BLaER1 (cell line): ENCODE measurements around the gene C1orf35.

Experiments used
- H3K27ac ChIP-seq: shearing (Covaris generic); formaldehyde crosslinking; 2 replicates; pipeline ENCODE4 v1.8.1; 2022
- H3K27me3 ChIP-seq: shearing (Covaris generic); formaldehyde crosslinking; 2 replicates; pipeline ENCODE4 v1.8.1; 2022
- H3K36me3 ChIP-seq: shearing (Covaris generic); formaldehyde crosslinking; 2 replicates; pipeline ENCODE4 v1.8.1; 2022
- H3K4me1 ChIP-seq: shearing (Covaris generic); formaldehyde crosslinking; 2 replicates; pipeline ENCODE4 v1.8.1; 2022
- H3K4me2 ChIP-seq: shearing (Covaris generic); formaldehyde crosslinking; 2 replicates; pipeline ENCODE4 v1.8.1; 2022
- H3K4me3 ChIP-seq: shearing (Covaris generic); formaldehyde crosslinking; 2 replicates; pipeline ENCODE4 v1.8.1; 2022
- H3K9ac ChIP-seq: shearing (Covaris generic); formaldehyde crosslinking; 2 replicates; pipeline ENCODE4 v1.8.1; 2022
- H3K9me3 ChIP-seq: shearing (Covaris generic); formaldehyde crosslinking; 2 replicates; pipeline ENCODE4 v1.8.1; 2022
- H4K20me1 ChIP-seq: shearing (Covaris generic); formaldehyde crosslinking; 2 replicates; pipeline ENCODE4 v1.8.1; 2022
- Cebpa-rat ChIP-seq: shearing (Covaris generic); IDR thresholded peaks from 2 replicates; pipeline ENCODE4 v1.8.1; 2022

Gene C1orf35

DNA sequence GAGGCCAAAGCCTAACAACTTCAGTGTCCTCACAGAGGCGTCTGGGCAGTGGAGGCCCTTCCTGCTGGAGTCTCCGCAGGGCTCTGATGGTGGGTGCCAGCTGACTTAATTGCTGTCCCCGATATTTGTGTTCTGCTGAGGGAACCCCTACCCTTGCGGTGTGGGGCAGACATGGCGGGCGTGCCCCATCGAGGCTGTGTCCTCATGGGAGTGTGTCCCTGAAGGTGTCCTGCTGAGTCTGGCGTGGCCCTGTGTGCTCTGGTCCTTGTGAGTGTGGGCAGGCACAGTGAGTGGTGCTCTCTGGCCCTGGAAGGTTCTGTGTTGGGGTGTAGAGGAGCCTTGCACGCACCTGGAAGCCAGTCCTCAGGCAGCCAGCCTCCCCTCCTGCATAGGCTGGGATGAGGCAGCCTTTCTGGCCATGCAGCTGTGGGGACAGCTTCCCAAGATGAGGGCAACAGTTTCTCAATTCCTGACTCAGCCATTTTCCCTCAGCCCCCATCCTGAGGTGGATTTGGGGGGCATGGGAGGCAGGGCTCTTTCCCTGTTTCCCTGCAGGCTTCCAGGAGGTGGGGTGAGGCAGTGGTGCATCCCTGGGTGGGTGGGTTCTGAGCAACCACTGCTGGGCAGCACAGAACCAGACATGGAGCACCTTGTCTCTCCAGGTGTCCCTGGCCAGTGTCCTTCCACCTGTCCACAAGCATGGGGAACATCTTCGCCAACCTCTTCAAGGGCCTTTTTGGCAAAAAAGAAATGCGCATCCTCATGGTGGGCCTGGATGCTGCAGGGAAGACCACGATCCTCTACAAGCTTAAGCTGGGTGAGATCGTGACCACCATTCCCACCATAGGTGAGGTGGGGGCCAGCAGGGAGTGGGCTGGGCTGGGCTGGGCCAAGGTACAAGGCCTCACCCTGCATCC is 6.5 kb downstream of the C1orf35 start:
- H3K27me3 ChIP-seq: no peaks in the 10 kb centered on the region
- H3K9ac ChIP-seq: no peak overlapping the region
- peaks cover 37% of the 10 kb centered on the region for H3K9me3 ChIP-seq
- H3K4me2 ChIP-seq: no peak overlapping the region
- peaks cover 95% of the 10 kb centered on the region for H3K36me3 ChIP-seq
- H3K27ac ChIP-seq: no peak overlapping the region
- peaks cover 11% of the 10 kb centered on the region for H3K4me1 ChIP-seq
- H4K20me1 ChIP-seq: peaks cover 100% of the 10 kb centered on the region
- no peak for TF ChIP-seq Cebpa-rat
- no peak overlapping the region for H3K4me3 ChIP-seq

DNA sequence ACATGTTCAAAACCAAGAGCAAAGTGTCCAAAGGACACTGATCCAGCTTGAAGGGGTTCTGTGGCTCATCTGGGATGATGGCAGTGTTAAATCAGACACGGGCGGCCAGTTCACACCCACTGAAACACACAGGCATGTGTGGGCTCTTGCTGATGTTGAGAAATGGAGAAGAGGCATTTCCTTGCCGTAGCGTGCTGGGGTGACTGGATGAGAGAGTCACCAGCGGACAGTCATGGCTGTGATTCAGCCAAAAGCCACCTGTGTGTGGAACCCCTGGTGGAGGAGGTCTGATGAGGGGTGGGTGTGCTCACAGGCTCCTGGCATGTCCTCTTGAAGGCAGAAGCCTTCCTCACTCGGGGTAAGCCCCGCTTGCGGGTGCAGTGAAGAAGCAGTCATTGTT is 7.2 kb downstream of the C1orf35 start:
- Histone ChIP-seq H3K9me3 (peaks cover 44% of the 10 kb centered on the region), H4K20me1 (peaks cover 100% of the 10 kb centered on the region), H3K4me3 (no peak overlapping the region), H3K9ac (no peak overlapping the region), H3K4me2 (no peak overlapping the region), H3K27ac (no peak overlapping the region), H3K36me3 (peaks cover 100% of the 10 kb centered on the region), H3K4me1 (peaks cover 5% of the 10 kb centered on the region), H3K27me3 (no peaks in the 10 kb centered on the region)
- TF ChIP-seq Cebpa-rat: no peak

DNA sequence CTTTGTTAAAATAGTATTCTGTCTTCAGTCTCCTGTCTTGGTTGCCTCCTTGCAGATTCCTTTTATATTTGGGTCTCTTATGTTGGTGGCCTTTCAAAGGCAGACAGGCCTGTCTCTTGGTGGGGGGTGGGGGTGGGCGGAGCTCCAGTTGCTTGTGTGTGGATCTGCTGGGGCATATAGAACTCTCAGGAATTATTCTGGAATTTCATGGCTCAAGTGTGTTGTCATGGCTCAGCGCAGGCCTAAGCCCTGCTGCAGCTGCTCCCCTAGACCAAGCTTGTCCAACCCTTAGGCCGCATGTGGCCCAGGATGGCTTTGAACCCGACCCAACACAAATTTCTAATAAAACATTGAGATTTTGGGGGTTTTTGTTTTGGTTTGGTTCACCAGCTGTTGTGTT is 8.0 kb downstream of the C1orf35 start:
- Histone ChIP-seq H3K4me1 (peaks cover 9% of the 10 kb centered on the region), H3K36me3 (peaks cover 100% of the 10 kb centered on the region), H4K20me1 (peaks cover 100% of the 10 kb centered on the region), H3K27me3 (no peaks in the 10 kb centered on the region), H3K4me3 (no peak overlapping the region), H3K9ac (no peak overlapping the region), H3K4me2 (no peak overlapping the region), H3K9me3 (peaks cover 50% of the 10 kb centered on the region), H3K27ac (no peak overlapping the region)
- no peak for TF ChIP-seq Cebpa-rat

DNA sequence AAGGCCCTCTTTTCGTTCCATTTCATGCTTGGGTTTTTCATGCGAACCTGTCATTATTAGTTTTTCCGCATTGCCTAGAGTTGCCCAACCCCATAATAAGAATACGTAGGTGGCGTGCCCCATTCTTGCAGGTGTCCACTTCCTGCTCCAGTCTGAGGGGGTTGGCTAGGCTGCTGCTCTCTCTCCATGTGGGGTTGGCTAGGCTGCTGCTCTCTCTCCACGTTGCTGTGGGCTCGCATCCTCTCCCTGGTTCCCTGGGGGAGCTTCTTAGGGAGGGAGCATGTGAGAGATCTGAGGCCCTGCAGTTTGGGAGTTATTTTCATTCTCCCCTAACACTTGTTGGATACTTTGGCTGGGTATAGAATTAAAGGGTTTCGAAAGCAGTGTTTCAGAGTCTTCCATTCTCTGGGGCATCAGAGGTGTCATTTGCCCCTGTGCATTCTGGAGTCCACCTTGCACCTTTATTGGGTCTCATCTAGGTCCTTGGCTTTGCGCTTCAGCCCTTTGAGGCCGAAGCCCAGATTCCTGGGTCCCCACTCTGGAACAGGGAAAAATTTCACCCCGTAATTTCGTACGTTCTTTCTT is 8.6 kb downstream of the C1orf35 start:
- H3K27me3 ChIP-seq: no peaks in the 10 kb centered on the region
- no peak for TF ChIP-seq Cebpa-rat
- H3K4me1 ChIP-seq: peaks cover 15% of the 10 kb centered on the region
- H3K36me3 ChIP-seq: peaks cover 100% of the 10 kb centered on the region
- H3K9ac ChIP-seq: no peak overlapping the region
- H3K27ac ChIP-seq: no peak overlapping the region
- H3K4me3 ChIP-seq: no peak overlapping the region; the same call in 1 of the 2 replicates
- H3K4me2 ChIP-seq: no peak overlapping the region
- H3K9me3 ChIP-seq: peaks cover 57% of the 10 kb centered on the region
- peaks cover 100% of the 10 kb centered on the region for H4K20me1 ChIP-seq

DNA sequence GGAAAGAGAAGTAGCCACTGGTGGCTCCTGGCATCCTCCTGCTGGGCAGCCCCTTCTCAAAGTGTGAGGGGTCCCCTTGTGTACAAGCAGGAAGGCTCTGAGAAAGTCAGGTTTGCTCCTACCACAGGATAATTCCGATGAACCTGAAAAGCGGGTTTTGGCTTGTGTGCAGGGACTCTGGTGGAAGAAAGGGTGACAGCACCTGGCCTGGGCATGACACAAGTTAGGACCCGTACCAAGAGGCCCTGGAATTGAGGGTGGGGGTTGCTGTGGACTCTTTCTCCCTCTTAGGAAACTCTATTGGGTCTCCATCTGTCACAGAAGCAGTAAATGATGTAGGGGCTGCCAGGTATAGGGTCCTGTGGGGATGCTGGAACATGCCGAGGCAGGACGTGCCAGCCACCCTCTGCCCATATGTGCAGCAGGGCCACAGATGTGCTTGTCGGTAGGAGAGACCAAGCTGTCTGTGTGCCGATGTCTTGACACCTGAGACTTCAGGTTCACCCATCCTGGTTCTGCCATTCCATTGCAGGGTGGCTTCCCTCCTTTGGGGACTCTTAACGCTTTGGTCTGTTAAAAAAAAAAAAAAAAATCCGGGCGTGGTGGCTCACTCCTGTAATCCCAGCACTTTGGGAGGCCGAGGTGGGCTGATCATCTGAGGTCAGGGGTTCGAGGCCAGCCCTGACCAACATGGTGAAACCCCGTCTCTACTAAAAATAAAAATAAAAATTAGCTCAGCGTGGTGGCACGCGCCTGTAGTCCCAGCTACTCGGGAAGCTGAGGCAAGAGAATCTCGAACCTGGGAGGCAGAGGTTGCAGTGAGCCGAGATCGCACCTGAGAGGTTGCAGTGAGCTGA is 9.8 kb downstream of the C1orf35 start:
- Histone ChIP-seq H4K20me1 (peaks cover 100% of the 10 kb centered on the region), H3K27ac (no peak overlapping the region), H3K27me3 (no peaks in the 10 kb centered on the region), H3K36me3 (peaks cover 100% of the 10 kb centered on the region), H3K4me3 (no peak overlapping the region), H3K9me3 (peaks cover 57% of the 10 kb centered on the region), H3K4me2 (no peak overlapping the region), H3K9ac (no peak overlapping the region), H3K4me1 (peaks cover 28% of the 10 kb centered on the region)
- TF ChIP-seq Cebpa-rat: no peak

DNA sequence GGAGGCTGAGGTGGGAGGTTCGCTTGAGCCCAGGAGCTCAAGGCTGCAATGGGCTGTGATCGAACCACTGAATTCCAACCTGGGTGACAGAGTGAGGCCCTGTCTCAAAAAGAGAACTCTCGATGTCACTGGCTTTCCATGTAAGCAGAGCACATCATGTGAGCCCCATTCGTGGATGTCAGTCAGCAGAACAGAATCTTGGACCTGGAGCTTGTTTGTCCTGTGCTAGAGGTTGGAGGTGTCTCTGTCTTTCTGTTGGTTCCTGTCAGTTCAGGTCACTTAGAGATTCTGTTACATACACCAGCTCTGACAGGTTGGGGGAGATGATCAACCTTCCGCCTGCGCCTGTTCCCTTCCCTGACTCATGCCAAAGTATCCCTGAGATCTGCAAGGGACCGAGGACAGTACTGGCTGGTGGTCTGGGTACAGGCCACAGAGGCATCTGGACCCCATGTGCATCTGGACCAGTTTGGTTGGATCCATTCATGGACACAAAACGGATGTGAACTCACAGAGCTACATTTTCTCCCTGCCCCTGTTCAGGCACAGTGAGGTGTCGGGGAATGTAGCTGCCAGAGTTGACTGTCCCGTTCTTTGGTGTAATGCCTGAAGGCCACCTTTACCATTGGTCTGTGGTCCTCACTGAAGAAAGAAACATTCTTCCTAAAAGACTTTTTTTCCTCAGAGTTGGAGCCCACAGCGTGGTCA is 10.6 kb downstream of the C1orf35 start:
- H4K20me1 ChIP-seq: peaks cover 100% of the 10 kb centered on the region
- no peak for TF ChIP-seq Cebpa-rat
- H3K9me3 ChIP-seq: peaks cover 57% of the 10 kb centered on the region
- no peak overlapping the region for H3K4me3 ChIP-seq
- H3K27me3 ChIP-seq: no peaks in the 10 kb centered on the region
- H3K36me3 ChIP-seq: peaks cover 100% of the 10 kb centered on the region
- H3K9ac ChIP-seq: no peak overlapping the region
- no peak overlapping the region for H3K4me2 ChIP-seq
- H3K27ac ChIP-seq: no peak overlapping the region
- H3K4me1 ChIP-seq: peaks cover 35% of the 10 kb centered on the region

DNA sequence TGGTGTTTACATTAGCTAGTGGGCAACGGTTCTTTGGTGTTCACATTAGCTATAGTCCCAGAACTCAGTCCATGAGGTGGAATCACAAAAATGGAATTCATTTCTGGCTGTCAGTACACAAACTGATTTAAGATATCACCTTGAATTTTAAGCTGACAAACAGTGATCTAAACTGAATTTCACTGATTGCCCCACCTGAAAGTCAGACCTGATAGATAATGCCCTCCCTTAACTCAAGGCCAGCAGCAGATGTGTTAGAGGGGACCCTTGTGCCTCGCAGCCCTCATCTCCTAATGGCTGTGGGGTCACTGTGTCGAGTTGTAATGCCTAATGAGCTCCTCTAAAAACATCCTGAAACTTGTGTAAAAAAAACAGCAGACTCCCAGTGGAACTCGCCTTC is 12.0 kb downstream of the C1orf35 start:
- Histone ChIP-seq H3K4me2 (peak overlapping the region; percentile 67; the same call in 1 of the 2 replicates), H3K36me3 (peaks cover 97% of the 10 kb centered on the region), H3K27ac (no peak overlapping the region), H3K27me3 (no peaks in the 10 kb centered on the region), H3K4me1 (peaks cover 50% of the 10 kb centered on the region), H3K9ac (no peak overlapping the region), H3K4me3 (no peak overlapping the region), H3K9me3 (peaks cover 57% of the 10 kb centered on the region), H4K20me1 (peaks cover 100% of the 10 kb centered on the region)
- no peak for TF ChIP-seq Cebpa-rat

DNA sequence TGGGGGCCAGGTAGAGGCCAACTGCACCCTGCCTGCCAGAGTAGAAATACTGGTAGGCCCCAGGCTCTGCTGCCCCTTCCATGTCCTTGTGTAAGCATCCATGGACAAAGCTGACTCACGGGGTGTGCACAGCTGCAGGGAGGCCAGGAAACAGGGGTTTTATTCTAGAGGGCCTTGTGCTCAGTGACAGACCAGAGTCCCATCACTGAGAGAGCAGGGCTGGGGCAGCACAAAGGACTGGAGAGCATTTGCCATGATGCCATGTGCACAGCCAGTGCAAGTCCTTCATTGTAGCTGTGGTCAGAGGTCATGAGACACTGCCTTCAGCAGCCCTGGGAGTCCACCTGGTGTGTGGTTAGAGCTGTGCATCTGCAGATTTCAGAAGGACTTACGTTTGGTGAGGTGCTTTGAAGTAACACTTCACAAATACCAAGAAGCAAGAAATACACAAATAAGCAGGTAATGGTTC is 12.5 kb downstream of the C1orf35 start:
- H3K4me2 ChIP-seq: peak overlapping the region; percentile 67
- no peak overlapping the region for H3K9ac ChIP-seq
- no peak overlapping the region for H3K4me3 ChIP-seq
- H3K9me3 ChIP-seq: peaks cover 57% of the 10 kb centered on the region
- peaks cover 100% of the 10 kb centered on the region for H4K20me1 ChIP-seq
- H3K27ac ChIP-seq: peak overlapping the region; percentile 38; the same call in 1 of the 2 replicates
- no peaks in the 10 kb centered on the region for H3K27me3 ChIP-seq
- no peak for TF ChIP-seq Cebpa-rat
- peaks cover 54% of the 10 kb centered on the region for H3K4me1 ChIP-seq
- peaks cover 97% of the 10 kb centered on the region for H3K36me3 ChIP-seq
